ENCODE measurements around the gene DNAH10. TPM values are rescaled to one million over a fixed set of nuclear protein-coding genes. Genes with fewer than 3 reads are reported as not detected.

DNAH10 gene
- total RNA-seq, 1 donor from 2014 or later = not detected

DNA sequence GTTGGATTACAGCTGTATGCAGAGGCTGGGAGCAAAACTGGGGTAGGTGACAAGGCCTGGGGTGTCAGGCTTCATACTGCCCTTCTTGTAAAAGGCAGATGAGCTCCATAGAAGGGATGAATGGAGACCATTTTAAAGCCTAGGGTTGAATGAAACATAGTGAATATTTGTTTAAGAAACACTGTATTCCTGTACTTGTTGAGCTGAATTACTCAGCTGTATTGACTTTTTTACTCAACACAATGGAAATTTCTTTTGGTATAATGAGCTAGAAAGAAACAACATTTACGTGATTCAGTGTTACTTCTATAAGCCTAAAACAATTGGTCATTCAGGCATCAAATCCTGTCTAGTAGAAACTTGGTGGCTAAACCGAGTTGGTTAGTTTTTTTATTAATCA, 35.9 kb upstream of the DNAH10 start:
- Histone ChIP-seq H3K4me1 (no peaks in the 10 kb centered on the region), H3K27me3 (no peaks in the 10 kb centered on the region), H3K4me3 (no peak overlapping the region), H3K36me3 (peaks cover 24 to 46% of the 10 kb centered on the region in 2 donors), H3K9me3 (no peaks in the 10 kb centered on the region), H3K27ac (no peak overlapping the region)
- TF ChIP-seq, protein P1, sequence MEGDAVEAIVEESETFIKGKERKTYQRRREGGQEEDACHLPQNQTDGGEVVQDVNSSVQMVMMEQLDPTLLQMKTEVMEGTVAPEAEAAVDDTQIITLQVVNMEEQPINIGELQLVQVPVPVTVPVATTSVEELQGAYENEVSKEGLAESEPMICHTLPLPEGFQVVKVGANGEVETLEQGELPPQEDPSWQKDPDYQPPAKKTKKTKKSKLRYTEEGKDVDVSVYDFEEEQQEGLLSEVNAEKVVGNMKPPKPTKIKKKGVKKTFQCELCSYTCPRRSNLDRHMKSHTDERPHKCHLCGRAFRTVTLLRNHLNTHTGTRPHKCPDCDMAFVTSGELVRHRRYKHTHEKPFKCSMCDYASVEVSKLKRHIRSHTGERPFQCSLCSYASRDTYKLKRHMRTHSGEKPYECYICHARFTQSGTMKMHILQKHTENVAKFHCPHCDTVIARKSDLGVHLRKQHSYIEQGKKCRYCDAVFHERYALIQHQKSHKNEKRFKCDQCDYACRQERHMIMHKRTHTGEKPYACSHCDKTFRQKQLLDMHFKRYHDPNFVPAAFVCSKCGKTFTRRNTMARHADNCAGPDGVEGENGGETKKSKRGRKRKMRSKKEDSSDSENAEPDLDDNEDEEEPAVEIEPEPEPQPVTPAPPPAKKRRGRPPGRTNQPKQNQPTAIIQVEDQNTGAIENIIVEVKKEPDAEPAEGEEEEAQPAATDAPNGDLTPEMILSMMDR (IDR thresholded peaks at IDR 0.05) = no peak
- intact Hi-C loops (cut with DNase I) = no loop called here
- no peak for DNase-seq (ENCODE audit: low spot score in 2 of 2)

DNA sequence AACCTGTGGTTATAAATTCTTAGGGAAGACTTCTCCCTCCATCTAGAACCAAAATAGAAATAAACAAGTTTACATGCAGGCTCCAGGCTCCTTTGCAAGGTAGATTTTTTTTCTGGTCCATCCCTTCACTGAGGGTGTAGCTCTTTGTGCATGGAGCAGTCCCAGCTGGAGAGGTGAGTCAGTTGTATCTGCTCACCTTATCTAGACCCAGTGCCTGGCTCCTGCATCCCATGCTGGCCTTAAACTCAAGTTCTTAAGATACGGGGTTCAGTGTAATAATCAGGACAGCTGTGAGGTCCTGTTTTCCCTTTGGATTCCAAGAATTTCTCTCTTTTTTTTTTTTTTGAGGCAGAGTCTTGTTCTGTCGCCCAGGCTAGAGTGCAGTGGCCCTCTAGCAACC, 35.1 kb upstream of the DNAH10 start:
- DNase-seq (ENCODE audit: low spot score in 2 of 2) = no peak
- peaks cover 25 to 45% of the 10 kb centered on the region in 2 donors for H3K36me3 ChIP-seq
- H3K9me3 ChIP-seq = no peaks in the 10 kb centered on the region
- H3K27me3 ChIP-seq = no peaks in the 10 kb centered on the region
- H3K4me3 ChIP-seq = no peak overlapping the region
- intact Hi-C loops (cut with DNase I) = no loop called here
- H3K27ac ChIP-seq = no peak overlapping the region
- TF ChIP-seq, protein P1 (IDR thresholded peaks at IDR 0.05) = no peak
- H3K4me1 ChIP-seq = no peaks in the 10 kb centered on the region

- no peaks in the 10 kb centered on the region for H3K9me3 ChIP-seq
- intact Hi-C loops (cut with DNase I) = no loop called here
- TF ChIP-seq, protein P1 (IDR thresholded peaks at IDR 0.05) = no peak
- DNase-seq (ENCODE audit: low spot score in 2 of 2) = no peak
- no peak overlapping the region for H3K27ac ChIP-seq
- no peak overlapping the region for H3K4me3 ChIP-seq
- no peaks in the 10 kb centered on the region for H3K27me3 ChIP-seq
- H3K4me1 ChIP-seq = no peaks in the 10 kb centered on the region
- peaks cover 30 to 45% of the 10 kb centered on the region in 2 donors for H3K36me3 ChIP-seq
Observed at GRCh38 chr12:123727878-123728277, 34.2 kb upstream of the DNAH10 start.

- intact Hi-C loops (cut with DNase I) = no loop called here
- no peaks in the 10 kb centered on the region for H3K4me1 ChIP-seq
- no peaks in the 10 kb centered on the region for H3K27me3 ChIP-seq
- no peak for DNase-seq (ENCODE audit: low spot score in 2 of 2)
- H3K36me3 ChIP-seq = peaks cover 41 to 65% of the 10 kb centered on the region in 2 donors
- no peaks in the 10 kb centered on the region for H3K9me3 ChIP-seq
- H3K4me3 ChIP-seq = no peak overlapping the region
- H3K27ac ChIP-seq = no peak overlapping the region
- TF ChIP-seq, protein P1 (IDR thresholded peaks at IDR 0.05) = no peak
Observed at GRCh38 chr12:123731596-123731995, 30.5 kb upstream of the DNAH10 start.

DNA sequence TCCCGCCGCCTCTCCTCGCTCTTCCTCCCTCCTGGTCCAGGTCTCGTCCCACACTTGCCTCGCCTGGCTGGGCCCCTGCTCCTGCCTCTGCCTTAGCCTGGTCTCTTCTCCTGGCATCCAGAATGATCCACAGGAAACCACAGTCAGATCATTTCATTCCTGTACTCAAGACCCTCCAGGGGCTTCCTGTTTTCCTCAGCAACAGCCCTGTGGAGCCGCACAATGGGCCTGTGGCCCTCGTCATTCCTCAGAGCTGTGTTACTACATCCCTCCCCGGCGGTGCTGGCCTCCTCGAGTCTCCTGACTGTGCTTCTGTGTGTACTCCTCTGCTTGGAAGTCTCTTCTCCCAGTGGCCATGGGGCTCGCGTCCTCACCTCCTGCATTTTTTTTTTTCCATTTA, 29.9 kb upstream of the DNAH10 start:
- no peaks in the 10 kb centered on the region for H3K4me1 ChIP-seq
- DNase-seq (ENCODE audit: low spot score in 2 of 2) = no peak
- H3K36me3 ChIP-seq = peaks cover 47 to 72% of the 10 kb centered on the region in 2 donors
- intact Hi-C loops (cut with DNase I) = no loop called here
- no peaks in the 10 kb centered on the region for H3K9me3 ChIP-seq
- TF ChIP-seq, protein P1 (IDR thresholded peaks at IDR 0.05) = no peak
- H3K27ac ChIP-seq = no peak overlapping the region
- no peak overlapping the region for H3K4me3 ChIP-seq
- no peaks in the 10 kb centered on the region for H3K27me3 ChIP-seq

- Histone ChIP-seq H3K4me3 (no peak overlapping the region), H3K27ac (no peak overlapping the region), H3K27me3 (no peaks in the 10 kb centered on the region), H3K9me3 (no peaks in the 10 kb centered on the region), H3K36me3 (peaks cover 44 to 69% of the 10 kb centered on the region in 2 donors), H3K4me1 (no peaks in the 10 kb centered on the region)
- DNase-seq (ENCODE audit: low spot score in 2 of 2) = no peak
- TF ChIP-seq, protein P1 (IDR thresholded peaks at IDR 0.05) = no peak
- intact Hi-C loops (cut with DNase I) = no loop called here
Observed at GRCh38 chr12:123733229-123733628, 28.9 kb upstream of the DNAH10 start.
